Central memory CD8-positive, alpha-beta T cell (primary cell): ENCODE results near the gene CD83.

Experiments used
- ATAC-seq: fragments of 150-1000 bp; cut with Tn5 transposase; replicated peaks from 2 replicates; pipeline ENCODE4 v1.10.0; 2022; ENCODE audit warnings: mild to moderate bottlenecking, moderate FRiP score, moderate number of reproducible peaks; ENCODE audit not compliant: poor library complexity, severe bottlenecking; ENCODE audit errors: extremely low read depth
- DNase-seq, 2 donors: peaks; one replicate each; pipeline ENCODE4 v3.0.0; 2021; ENCODE audit warnings: low spot score in 2 of 2
- H3K27ac Mint-ChIP-seq: one replicate; pipeline ENCODE4 v1.8.0; 2022; ENCODE audit warnings: low read depth, mild to moderate bottlenecking, moderate library complexity, mixed read lengths
- H3K27me3 Mint-ChIP-seq: one replicate; pipeline ENCODE4 v1.8.0; 2022; ENCODE audit warnings: mixed read lengths
- H3K36me3 Mint-ChIP-seq: one replicate; pipeline ENCODE4 v1.8.0; 2022; ENCODE audit warnings: mild to moderate bottlenecking, moderate library complexity, mixed read lengths; ENCODE audit not compliant: insufficient read depth
- H3K4me1 Mint-ChIP-seq: one replicate; pipeline ENCODE4 v1.8.0; 2022; ENCODE audit warnings: mixed read lengths
- H3K4me3 Mint-ChIP-seq: one replicate; pipeline ENCODE4 v1.8.0; 2022; ENCODE audit warnings: mild to moderate bottlenecking, moderate library complexity, mixed read lengths
- H3K9me3 Mint-ChIP-seq: one replicate; pipeline ENCODE4 v1.8.0; 2022; ENCODE audit warnings: mixed read lengths

CD83 gene

DNA sequence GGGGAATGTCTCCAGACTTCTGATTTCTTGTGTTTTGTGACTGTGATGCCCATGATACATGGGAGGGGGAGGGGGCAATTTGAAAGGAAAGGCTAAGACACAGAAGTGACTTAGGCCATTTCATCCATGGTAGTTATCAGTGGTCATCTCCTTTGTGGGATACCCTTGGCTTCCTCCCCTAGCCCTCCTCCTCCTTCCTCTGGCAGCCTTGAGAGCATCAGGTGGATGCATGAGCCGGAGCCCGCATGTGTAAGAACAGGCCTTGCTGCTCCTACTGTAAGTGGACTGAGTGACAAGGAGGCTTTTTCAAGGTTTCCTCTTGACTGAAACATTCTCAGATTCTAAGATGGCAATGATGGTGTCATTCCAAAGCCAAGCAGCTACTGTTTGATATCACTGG lies 874 bp downstream of the CD83 start:
- Mint-ChIP-seq H3K27me3 (no peaks in the 10 kb centered on the region), H3K36me3 (peaks cover 23% of the 10 kb centered on the region), H3K4me3 (peak overlapping the region; percentile 98), H3K4me1 (peaks cover 39% of the 10 kb centered on the region), H3K27ac (peak overlapping the region; percentile 99), H3K9me3 (no peaks in the 10 kb centered on the region)
- DNase-seq (no peak), ATAC-seq (no peak)

GRCh38 chr6:14119784-14120183 lies 2.2 kb downstream of the CD83 start:
- DNase-seq, result no peak
- Mint-ChIP-seq H3K27ac (peak overlapping the region; percentile 35), H3K4me3 (no peak overlapping the region), H3K9me3 (no peaks in the 10 kb centered on the region), H3K27me3 (no peaks in the 10 kb centered on the region), H3K36me3 (peaks cover 26% of the 10 kb centered on the region), H3K4me1 (peaks cover 49% of the 10 kb centered on the region)
- no peak for ATAC-seq

GRCh38 chr6:14120546-14120945 lies 3.0 kb downstream of the CD83 start:
- DNase-seq, result no peak
- Mint-ChIP-seq H3K4me3 (no peak overlapping the region), H3K9me3 (no peaks in the 10 kb centered on the region), H3K4me1 (peaks cover 55% of the 10 kb centered on the region), H3K27ac (peak overlapping the region; percentile 26), H3K36me3 (peaks cover 31% of the 10 kb centered on the region), H3K27me3 (no peaks in the 10 kb centered on the region)
- no peak for ATAC-seq

- Mint-ChIP-seq H3K9me3 (no peaks in the 10 kb centered on the region), H3K4me1 (peaks cover 64% of the 10 kb centered on the region), H3K27me3 (no peaks in the 10 kb centered on the region), H3K27ac (peak overlapping the region; percentile 58), H3K4me3 (peak overlapping the region; percentile 50), H3K36me3 (peaks cover 31% of the 10 kb centered on the region)
- DNase-seq, result no peak
- no peak for ATAC-seq
Measured at GRCh38 chr6:14121936-14122344, 4.4 kb downstream of the CD83 start.

DNA sequence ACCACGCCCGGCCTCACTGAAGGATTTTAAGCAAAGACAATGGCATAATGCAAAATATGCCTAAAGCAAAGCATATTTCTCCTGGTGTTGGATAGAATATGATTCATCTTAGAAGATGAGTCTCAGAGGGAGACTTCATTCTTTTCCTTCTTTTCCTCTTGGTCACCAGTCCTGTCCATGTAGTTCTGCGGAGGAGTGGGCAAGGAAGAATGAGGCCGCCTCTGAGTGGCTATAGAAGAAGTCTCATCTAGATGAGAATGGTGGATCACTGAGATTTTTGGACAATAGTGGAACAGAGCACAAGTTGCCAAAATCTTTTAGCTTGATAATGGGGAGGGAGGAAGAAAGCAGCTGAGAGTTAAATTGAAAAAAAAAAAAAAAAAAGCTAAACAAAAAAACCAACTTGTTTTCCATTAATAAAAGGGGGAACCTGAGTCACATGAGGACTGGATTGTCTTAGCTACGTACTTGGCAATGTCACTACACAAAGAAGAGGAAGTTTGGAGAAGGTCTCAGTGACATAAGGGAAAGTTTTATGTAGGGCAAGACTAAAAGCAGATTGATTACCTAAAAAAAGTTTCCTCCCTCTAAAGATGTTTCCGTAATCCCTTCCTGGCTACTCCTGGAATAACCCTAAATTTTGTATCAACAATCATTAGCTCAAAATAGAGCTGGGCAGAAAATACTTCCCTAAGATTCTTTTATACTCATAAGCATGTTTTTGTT lies 6.0 kb downstream of the CD83 start:
- Mint-ChIP-seq H3K9me3 (no peaks in the 10 kb centered on the region), H3K4me1 (peaks cover 62% of the 10 kb centered on the region), H3K36me3 (peaks cover 19% of the 10 kb centered on the region), H3K27ac (peak overlapping the region; percentile 17), H3K4me3 (no peak overlapping the region), H3K27me3 (no peaks in the 10 kb centered on the region)
- ATAC-seq (no peak), DNase-seq (no peak)

GRCh38 chr6:14125346-14125745 lies 7.8 kb downstream of the CD83 start:
- no peak for DNase-seq
- H3K27me3 Mint-ChIP-seq, result no peaks in the 10 kb centered on the region
- peaks cover 69% of the 10 kb centered on the region for H3K4me1 Mint-ChIP-seq
- H3K9me3 Mint-ChIP-seq, result no peaks in the 10 kb centered on the region
- peaks cover 23% of the 10 kb centered on the region for H3K36me3 Mint-ChIP-seq
- no peak overlapping the region for H3K4me3 Mint-ChIP-seq
- no peak overlapping the region for H3K27ac Mint-ChIP-seq
- no peak for ATAC-seq

DNA sequence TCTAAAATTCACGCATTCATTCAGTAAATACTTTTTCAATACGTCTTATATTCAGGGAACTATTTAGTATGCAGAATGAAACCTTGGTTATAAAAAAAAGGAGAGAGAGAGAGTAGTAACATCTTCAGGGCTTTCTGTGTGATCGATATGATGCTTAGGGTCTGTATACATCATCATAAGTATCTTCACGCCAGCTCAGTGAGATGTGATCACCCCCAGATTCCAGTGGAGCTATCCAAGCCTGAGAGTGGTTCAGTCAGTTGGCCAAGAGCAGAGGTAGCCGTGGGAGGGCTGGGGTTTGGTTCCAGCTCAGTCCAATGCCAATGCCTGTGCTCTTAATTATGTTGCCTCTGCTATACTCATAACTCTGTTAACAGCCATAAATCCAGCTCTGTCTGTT lies 8.6 kb downstream of the CD83 start:
- no peaks in the 10 kb centered on the region for H3K9me3 Mint-ChIP-seq
- peaks cover 22% of the 10 kb centered on the region for H3K36me3 Mint-ChIP-seq
- H3K4me3 Mint-ChIP-seq, result no peak overlapping the region
- peaks cover 62% of the 10 kb centered on the region for H3K4me1 Mint-ChIP-seq
- ATAC-seq (no peak), DNase-seq (no peak)
- H3K27ac Mint-ChIP-seq, result no peak overlapping the region
- H3K27me3 Mint-ChIP-seq, result no peaks in the 10 kb centered on the region

GRCh38 chr6:14127611-14128010 lies 10.0 kb downstream of the CD83 start:
- no peak overlapping the region for H3K4me3 Mint-ChIP-seq
- peaks cover 29% of the 10 kb centered on the region for H3K36me3 Mint-ChIP-seq
- peaks cover 50% of the 10 kb centered on the region for H3K4me1 Mint-ChIP-seq
- no peak for ATAC-seq
- DNase-seq, result no peak
- H3K9me3 Mint-ChIP-seq, result no peaks in the 10 kb centered on the region
- no peak overlapping the region for H3K27ac Mint-ChIP-seq
- H3K27me3 Mint-ChIP-seq, result no peaks in the 10 kb centered on the region

GRCh38 chr6:14128012-14128411 lies 10.4 kb downstream of the CD83 start:
- DNase-seq, result no peak
- Mint-ChIP-seq H3K4me1 (peaks cover 48% of the 10 kb centered on the region), H3K27ac (no peak overlapping the region), H3K9me3 (no peaks in the 10 kb centered on the region), H3K27me3 (no peaks in the 10 kb centered on the region), H3K36me3 (peaks cover 28% of the 10 kb centered on the region), H3K4me3 (no peak overlapping the region)
- no peak for ATAC-seq

DNA sequence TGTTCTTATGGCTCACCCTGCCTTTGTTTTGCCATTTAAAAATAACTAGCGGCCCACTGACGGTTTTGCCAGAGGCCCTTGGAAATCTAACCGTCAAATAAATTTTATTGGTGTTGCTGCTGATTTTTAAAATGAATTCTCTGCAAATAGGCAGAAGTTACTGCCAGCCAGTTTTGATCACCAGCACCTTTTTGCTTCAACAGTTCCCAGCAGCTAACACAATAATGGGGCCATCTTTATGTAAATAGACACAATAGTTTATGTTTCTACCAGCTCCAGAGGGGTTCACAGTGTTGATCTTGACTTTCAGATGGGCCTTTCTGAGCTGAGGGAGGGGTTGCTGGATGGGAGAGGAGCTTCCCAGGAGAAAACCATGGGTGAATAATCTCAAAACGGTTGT lies 11.2 kb downstream of the CD83 start:
- DNase-seq (no peak), ATAC-seq (no peak)
- no peaks in the 10 kb centered on the region for H3K27me3 Mint-ChIP-seq
- peaks cover 34% of the 10 kb centered on the region for H3K36me3 Mint-ChIP-seq
- peaks cover 43% of the 10 kb centered on the region for H3K4me1 Mint-ChIP-seq
- no peak overlapping the region for H3K27ac Mint-ChIP-seq
- H3K9me3 Mint-ChIP-seq, result no peaks in the 10 kb centered on the region
- no peak overlapping the region for H3K4me3 Mint-ChIP-seq

GRCh38 chr6:14129575-14129974 lies 12.0 kb downstream of the CD83 start:
- no peaks in the 10 kb centered on the region for H3K27me3 Mint-ChIP-seq

DNA sequence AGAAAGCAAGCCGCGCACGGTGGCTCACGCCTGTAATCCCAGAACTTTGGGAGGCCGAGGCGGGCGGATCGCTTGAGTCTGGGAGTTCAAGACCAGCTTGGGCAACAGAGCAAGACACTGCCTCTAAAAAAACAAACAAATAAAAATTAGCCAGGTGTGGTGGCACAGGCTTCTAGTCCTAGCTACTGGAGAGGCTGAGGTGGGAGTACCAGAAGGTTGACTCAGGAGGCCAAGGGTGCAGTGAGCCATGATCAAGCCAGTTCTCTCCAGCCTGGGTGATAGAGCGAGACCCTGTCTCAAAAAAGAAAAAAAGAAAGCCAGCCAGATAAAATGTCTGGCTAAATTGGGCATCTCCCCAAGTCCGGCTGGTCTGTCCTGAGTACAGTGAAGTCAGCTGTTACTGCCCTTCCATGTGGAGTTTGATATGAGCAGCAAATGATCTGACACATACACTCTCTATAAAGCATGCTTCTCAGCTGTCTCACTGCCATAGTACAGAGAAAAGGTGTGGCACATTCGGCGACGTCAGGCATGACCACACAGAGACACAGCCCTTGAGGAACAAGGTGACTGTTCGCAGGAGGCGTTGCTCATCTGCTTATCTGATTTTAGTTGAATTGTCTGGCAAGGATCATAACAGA lies 13.0 kb downstream of the CD83 start:
- DNase-seq (no peak), ATAC-seq (no peak)
- Mint-ChIP-seq H3K36me3 (peaks cover 35% of the 10 kb centered on the region), H3K4me1 (peaks cover 29% of the 10 kb centered on the region), H3K27me3 (no peaks in the 10 kb centered on the region), H3K9me3 (no peaks in the 10 kb centered on the region), H3K4me3 (no peak overlapping the region), H3K27ac (no peak overlapping the region)

More at GRCh38 chr6:14129575-14129974, 12.0 kb downstream of the CD83 start:
- H3K4me3 Mint-ChIP-seq, result no peak overlapping the region
- H3K27ac Mint-ChIP-seq, result no peak overlapping the region
- peaks cover 38% of the 10 kb centered on the region for H3K4me1 Mint-ChIP-seq
- no peaks in the 10 kb centered on the region for H3K9me3 Mint-ChIP-seq
- DNase-seq, result no peak
- ATAC-seq, result no peak
- H3K36me3 Mint-ChIP-seq, result peaks cover 36% of the 10 kb centered on the region

GRCh38 chr6:14131579-14131978 lies 14.0 kb downstream of the CD83 start:
- H3K4me1 Mint-ChIP-seq, result peaks cover 21% of the 10 kb centered on the region
- no peak overlapping the region for H3K4me3 Mint-ChIP-seq
- ATAC-seq (no peak), DNase-seq (no peak)
- peaks cover 39% of the 10 kb centered on the region for H3K36me3 Mint-ChIP-seq
- H3K27me3 Mint-ChIP-seq, result no peaks in the 10 kb centered on the region
- no peak overlapping the region for H3K27ac Mint-ChIP-seq
- no peaks in the 10 kb centered on the region for H3K9me3 Mint-ChIP-seq
